HS-5 (cell line): ENCODE results near the gene TMEM145.
"Not testable (repeated sequence)": the region's sequence is repeated elsewhere in the genome, so short reads cannot be mapped to it uniquely, and the experiment has no call there.

Experiments
- DNase-seq: peaks from one replicate; pipeline ENCODE4 v3.0.0-alpha.2; 2012; ENCODE audit warnings: low read depth

Gene TMEM145

DNA sequence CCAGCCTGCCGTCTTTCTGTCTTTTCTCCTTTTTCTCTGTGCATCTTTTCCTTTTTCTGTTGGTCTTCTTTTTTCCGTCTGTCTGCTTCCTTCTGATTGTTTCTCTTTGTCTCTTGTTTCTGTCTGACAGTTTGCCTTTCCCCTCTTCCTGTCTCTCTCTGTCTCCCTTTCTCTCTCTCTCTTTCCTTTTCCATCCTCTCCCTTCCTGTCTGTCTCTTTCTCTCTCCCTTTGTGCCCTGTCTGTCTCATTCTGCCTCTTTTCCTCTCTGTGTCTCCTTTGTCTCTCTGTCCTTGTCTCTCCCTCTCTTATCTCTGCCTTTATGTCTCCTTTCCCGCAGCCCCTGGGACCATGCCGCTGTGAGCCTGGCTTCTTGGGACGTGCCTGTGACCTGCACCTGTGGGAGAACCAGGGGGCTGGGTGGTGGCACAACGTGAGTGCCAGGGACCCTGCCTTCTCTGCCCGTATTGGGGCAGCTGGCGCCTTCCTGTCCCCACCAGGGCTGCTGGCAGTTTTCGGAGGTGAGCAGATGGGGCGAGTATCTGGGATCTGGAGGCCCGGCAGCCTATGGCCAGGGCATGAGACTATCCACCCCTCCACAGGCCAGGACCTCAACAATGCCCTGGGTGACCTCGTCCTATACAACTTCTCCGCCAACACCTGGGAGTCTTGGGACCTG is 21.7 kb downstream of the TMEM145 start:
- DNase-seq = no peak

DNA sequence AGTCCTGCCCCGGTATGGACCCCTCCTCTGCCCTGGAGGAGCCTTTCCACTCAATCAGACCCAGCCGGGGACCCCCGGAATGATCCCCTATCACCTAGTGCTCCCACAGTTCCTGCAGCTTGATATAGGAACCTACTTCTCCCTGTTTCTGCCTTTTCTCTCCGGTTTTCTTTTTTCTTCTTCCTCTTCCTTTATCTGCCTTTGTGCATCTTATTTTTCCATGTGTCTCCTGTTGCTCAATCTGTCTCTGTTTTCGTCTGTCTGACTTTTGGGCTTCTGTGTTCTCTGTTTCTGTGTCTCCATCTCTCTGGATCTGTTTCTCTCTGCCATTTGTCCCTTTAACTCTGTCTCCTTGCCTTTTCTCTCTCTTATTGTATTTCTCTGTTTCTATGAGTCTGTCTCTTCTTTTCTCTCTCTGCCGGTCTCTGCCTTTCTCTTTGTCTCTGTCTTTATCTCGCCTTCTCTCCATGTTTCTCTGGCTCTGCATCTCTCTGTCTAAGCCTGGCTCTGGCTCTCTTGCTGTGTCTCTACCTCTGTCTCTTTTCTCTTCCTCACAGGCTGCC is 22.3 kb downstream of the TMEM145 start:
- no peak for DNase-seq

DNA sequence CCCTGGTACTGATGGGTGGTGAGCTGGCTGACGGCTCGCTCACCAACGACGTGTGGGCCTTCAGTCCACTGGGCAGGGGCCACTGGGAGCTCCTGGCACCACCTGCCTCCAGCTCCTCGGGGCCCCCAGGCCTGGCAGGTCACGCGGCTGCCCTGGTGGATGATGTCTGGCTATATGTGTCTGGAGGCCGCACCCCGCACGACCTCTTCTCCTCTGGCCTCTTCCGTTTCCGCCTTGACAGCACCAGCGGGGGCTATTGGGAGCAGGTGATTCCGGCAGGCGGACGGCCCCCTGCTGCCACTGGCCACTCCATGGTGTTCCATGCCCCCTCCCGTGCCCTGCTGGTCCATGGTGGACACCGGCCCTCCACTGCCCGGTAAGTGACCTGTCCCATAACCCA is 22.9 kb downstream of the TMEM145 start:
- no peak for DNase-seq

DNA sequence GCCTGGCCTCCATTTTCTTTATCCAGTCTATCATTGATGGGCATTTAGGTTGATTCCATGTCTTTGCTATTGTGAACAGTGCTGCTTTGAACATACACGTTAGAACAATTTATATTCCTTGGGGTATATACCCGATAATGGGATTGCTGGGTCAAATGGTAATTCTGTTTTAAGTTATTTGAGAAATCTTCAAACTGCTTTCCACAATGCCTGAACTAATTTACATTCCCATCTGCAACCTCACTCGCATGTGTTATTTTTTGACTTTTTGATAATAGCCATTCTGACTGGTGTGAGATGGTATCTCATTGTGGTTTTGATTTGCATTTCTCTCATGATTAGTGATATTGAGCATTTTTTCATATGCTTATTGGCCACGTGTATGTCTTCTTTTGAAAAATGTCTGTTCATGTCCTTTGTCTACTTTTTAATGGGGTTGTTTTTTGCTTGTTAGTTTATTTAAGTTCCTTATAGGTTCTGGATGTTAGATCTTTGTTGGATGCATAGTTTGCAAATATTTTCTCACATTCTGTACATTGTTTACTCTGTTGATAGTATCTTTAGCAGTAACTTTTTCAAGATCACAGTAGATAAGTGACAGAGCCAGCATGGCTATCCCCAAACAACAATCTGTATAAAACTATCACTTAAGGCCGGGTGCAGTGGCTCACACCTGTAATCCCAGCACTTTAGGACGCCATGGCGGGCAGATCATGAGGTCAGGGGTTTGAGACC is 26.2 kb downstream of the TMEM145 start:
- not testable (repeated sequence) for DNase-seq

DNA sequence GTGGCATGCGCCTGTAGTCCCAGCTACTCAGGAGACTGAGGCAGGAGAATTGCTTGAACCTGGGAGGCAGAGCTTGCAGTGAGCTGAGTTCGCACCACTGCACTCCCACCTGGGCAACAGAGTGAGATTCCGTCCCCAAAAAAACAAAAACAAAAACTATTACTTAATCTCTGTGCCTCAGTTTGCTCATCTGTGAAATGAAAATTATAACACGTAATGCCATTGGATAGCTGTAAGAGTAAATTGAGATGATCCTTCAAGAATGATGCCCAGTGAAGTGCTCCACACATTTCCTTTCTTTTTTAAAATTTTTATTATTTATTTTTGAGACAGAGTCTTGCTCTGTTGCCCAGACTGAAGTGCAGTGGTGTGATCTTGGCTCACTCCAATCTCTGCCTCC is 26.8 kb downstream of the TMEM145 start:
- DNase-seq = not testable (repeated sequence)

DNA sequence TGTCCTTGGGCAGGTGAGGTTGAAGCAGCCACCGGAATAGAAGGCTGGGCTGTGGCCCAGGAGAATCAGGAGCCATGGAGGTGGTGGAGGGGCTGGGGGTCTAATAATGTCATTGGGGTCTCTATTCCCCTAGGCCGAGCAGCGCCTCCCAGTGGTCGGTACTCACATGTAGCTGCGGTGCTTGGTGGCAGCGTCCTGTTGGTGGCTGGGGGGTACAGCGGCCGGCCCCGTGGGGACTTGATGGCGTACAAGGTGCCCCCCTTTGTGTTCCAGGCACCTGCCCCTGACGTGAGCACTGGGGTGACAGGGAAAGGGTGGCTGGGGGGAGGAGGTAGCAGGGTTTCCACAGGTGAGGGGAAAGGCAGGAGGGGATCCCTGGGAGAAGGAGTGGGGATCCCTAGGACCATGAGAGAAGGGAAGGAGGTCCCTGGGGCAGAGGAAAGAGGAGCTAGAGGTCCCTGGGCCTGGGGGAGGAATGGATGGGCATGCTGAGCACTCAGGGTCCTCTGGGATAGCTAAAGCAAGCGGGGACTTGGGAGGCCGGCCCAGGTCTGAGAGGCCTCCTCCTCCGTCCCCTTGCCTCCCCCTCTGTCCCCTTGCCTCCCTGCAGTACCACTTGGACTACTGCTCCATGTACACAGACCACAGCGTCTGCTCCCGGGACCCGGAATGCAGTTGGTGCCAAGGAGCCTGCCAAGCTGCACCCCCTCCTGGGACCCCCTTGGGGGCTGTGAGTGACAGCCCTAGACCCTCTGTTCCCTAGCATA is 30.4 kb downstream of the TMEM145 start:
- no peak for DNase-seq

DNA sequence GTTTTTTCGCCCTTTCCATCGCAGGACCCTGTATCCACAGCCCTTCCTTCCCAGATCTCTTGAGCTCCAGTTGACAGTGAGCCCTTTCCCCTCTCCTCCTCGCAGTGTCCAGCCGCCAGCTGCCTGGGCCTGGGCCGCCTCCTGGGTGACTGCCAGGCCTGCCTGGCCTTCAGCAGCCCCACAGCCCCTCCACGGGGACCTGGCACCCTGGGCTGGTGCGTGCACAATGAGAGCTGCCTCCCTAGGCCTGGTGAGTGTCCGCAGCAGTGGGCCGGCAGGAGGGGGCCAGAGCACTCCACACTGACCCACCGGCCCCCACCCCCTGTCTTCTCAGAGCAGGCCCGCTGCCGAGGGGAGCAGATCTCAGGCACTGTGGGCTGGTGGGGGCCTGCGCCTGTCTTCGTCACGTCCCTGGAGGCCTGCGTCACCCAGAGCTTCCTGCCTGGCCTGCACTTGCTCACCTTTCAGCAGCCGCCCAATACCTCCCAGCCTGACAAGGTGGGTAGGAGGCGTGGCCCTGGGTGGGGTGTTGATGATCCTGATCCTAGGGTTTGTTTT is 31.3 kb downstream of the TMEM145 start:
- DNase-seq = no peak

DNA sequence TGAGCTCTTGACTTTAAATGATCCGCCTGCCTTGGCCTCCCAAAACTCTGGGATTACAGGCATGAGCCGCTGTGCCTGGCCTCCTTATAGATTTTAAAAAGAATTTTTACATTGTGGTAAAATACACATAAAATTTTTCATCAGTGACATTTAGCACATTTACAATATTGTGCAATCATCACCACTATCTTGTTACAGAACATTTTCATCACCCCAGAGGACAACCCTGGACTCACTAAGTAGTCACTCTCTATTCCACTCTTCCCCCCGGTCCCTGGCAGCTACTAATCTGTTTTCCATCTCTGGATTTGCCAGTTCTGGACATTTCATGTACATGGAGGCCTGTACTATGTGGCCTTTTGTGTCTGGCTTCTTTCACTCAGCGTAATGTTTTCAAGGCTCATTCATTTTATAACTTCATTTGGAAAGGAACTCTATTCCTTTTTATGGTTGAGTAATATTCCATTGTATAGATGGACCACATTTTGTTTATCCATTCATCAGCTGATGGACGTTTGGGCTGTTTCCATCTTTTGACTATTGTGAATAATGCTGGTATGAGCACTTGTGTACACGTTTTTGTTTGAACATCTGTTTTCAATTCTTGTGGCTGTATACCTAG is 32.2 kb downstream of the TMEM145 start:
- DNase-seq = no peak

DNA sequence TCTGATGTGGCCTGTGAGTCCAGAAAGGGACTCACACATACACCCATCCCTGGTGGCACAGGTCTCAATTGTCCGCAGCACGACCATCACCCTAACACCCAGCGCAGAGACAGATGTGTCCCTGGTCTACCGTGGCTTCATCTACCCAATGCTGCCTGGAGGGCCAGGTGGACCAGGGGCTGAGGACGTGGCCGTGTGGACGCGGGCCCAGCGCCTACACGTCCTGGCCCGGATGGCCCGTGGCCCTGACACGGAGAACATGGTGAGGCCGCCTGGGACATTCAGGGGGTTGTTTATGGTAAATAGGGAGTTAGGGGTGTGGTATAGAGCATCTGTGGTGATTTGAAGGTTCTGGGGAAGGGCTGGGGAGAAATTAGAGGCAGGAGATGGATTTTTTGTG is 35.1 kb downstream of the TMEM145 start:
- DNase-seq = no peak

DNA sequence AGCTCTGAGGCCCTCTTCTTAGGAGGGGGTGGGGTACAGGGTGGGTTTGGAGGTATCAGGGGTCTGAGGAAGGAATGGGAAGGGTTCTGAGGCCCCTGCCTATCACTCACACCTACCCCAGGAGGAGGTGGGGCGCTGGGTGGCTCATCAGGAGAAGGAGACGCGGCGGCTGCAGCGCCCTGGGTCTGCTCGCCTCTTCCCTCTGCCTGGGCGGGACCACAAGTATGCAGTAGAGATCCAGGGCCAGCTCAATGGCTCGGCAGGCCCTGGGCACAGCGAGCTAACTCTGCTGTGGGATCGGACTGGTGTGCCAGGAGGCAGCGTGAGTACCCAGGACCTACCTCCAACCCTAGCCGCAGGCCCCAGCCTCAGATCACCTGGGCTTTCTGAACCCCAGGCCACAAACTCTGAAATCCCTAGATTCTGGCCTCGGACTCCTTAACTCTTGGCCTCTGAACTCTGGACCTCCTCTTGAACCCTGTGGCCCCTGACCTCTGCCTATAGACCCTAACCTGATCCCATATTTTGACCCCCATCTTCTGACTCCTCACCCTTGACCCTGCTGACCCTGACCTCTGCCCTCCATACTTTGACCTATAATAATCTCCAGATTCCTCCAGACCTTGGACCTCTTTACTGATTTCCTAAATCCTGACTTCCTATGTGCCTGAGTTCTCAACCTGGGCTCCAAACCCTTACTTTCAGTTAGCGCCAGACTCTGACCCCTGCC is 36.4 kb downstream of the TMEM145 start:
- no peak for DNase-seq

DNA sequence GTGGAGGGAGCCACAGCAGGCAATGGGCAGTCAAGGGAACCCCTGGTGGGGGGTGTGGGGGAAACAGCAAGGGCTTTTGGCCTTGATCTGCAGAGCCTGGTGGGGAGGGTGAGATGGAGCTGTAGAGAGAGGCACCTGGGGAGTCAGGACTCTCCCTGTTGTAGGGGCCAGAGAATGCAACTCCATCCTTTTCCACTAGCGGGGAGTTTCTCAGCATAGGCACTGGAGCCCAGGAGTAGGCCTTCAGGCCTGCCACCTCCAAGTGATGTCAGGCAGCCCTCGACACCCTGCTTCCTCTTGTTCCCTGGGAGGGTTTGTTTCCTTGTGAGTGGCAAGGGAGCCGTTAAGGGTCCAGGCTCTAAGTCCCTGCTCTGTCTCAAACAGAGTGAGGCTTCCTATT is 37.3 kb downstream of the TMEM145 start:
- DNase-seq = no peak

DNA sequence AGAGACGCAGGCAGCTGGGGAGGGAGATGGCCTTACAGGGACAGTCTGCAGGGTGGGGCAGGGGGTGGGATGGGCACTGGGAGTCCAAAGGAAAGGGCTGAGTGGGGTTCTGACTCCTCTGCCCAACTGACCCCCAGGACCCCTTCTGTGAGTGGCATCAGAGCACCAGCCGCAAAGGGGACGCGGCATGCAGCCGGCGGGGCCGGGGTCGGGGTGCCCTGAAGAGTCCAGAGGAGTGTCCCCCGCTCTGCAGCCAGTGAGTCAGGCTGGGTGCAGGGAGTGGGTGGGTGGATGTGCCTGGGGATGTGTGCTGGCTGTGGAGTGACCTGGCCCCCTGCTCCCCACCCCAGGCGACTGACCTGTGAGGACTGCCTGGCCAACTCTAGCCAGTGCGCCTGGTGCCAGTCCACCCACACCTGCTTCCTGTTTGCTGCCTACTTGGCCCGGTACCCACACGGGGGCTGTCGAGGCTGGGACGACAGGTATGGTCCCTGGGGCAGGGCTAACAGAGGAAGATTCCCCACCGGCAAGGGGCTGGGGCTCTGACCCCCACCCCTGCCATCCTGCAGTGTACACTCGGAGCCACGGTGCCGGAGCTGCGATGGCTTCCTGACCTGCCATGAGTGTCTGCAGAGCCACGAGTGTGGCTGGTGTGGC is 38.1 kb downstream of the TMEM145 start:
- no peak for DNase-seq

DNA sequence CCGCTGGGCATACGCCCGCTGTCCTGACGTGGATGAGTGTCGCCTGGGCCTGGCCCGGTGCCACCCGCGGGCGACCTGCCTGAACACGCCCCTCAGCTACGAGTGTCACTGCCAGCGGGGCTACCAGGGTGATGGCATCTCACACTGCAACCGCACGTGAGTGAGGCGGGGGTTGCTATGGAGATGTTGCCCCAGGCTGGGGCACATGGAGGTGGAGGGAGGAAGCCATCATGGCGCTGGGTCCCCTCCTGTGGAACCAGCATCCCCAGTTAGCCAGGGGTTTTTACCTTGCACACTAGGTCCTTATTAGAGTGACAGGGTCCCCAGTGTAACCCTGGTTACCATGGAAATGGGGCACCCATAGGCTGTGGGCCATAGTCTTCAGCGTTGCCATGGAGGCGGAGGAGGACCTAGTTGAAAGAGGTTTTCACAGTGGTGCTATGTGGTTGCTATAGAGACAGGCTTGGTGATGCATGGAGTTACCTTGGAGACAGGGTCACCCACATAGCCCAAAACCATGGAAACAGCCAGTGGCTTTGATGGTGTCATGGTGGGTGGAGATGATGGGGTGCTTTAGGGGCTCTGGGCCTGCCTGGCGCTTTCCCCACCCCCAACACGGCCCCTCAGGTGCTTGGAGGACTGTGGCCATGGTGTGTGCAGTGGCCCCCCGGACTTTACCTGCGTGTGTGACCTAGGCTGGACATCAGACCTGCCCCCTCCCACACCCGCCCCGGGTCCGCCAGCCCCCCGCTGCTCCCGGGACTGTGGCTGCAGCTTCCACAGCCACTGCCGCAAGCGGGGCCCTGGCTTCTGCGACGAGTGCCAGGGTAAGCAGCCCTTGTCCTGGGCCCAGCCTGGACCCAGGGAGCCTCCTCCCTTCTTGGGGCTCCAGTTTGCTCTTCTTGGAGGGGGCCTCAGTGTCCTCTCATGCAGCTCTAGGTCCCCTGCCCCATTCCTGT is 39.5 kb downstream of the TMEM145 start:
- no peak for DNase-seq

DNA sequence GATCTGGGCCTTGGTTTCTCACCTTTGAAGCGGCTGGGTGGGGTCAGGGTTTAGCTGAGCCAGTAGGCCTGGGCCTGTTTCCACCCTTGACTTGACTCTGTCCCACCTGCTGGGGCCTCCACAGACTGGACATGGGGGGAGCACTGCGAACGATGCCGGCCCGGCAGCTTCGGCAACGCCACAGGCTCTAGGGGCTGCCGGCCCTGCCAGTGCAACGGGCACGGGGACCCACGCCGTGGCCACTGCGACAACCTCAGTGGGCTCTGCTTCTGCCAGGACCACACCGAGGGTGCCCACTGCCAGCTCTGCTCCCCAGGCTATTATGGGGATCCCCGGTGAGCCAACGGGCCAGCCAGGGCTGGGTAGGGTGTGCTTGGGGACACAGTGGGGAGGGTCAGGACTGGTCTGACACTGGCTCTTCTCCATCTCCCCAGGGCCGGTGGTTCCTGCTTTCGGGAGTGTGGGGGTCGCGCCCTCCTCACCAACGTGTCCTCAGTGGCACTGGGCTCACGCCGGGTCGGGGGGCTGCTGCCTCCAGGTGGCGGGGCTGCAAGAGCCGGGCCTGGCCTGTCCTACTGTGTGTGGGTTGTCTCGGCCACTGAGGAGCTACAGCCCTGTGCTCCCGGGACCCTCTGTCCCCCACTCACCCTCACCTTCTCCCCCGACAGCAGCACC is 40.4 kb downstream of the TMEM145 start:
- no peak for DNase-seq

DNA sequence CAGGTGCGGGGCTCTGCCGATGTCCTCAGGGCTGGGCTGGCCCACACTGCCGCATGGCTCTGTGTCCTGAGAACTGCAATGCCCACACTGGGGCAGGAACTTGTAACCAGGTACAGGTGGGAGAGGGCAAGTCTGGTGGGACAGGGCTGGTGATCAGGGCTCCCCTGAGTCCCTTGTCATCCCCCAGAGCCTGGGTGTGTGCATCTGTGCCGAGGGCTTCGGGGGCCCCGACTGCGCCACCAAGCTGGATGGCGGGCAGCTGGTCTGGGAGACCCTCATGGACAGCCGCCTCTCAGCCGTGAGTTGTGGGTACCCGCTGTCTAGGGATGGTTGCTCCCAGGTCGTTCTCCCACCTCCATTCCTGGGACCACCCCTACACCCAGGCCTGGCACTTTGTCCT is 42.8 kb downstream of the TMEM145 start:
- no peak for DNase-seq

DNA sequence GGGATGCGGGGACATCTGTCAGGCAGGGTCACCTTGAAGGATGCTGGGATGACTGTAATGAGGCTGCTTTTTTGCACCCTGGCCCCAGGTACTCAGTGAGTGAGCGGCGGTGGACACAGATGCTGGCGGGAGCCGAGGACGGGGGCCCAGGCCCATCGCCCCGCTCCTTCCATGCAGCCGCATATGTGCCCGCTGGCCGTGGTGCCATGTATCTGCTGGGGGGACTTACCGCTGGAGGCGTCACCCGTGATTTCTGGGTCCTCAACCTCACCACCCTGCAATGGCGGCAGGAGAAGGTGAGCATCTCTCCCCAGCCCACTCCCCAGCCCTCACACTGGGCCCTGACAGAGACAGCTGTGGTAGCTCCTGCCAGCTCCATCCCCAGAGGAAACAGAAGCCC is 43.6 kb downstream of the TMEM145 start:
- no peak for DNase-seq

DNA sequence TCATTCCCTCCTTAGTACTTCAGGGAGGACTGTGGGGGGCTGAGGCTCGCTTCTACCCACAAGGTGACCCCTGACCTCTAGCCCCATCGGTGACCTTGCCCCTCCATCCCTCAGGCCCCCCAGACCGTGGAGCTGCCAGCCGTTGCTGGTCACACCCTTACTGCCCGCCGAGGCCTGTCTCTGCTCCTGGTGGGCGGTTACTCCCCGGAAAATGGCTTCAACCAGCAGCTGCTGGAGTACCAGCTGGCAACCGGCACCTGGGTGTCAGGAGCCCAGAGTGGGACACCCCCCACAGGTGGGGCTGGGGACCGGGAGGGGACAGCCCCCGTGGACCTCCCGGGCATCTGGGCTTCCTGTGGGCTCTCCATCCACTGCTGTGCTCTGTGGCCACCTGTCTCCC is 44.2 kb downstream of the TMEM145 start:
- DNase-seq = no peak

DNA sequence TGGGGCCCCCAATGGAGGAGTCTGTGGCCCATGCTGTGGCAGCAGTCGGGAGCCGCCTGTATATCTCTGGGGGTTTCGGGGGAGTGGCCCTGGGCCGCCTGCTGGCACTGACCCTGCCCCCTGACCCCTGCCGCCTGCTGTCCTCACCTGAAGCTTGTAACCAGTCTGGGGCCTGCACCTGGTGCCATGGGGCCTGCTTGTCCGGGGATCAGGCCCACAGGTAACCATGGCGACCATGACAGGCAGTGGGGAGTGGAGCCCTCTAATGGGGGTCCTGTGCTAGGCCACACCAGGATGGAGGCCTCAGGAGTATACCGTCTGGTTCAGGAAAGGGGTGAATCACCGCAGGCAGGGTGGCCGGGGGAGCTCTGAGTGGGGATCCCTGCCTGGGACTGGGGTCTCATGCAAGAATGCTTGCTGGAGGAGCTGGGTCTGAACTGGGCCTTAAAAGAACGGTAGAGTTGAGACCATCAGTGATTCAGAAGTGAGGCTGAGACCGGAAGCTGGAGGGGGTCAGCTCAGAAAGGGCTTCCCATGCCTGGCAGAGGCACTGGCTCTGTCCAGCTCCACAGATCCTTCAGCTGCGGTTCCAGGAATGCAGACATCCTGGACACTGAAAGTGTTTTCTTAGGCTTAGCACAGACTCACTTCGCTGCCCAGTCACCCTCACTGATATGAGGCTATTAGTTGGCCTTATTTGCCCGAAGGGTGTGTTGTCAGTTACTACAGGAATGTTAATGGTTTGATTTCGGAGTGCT is 47.9 kb downstream of the TMEM145 start:
- DNase-seq = no peak
